Mammary epithelial cell (primary cell): ENCODE measurements around the gene PER3.

Experiments used
- EZH2 ChIP-seq: IDR thresholded peaks from 2 replicates; pipeline ENCODE4 v1.6.1; 2012; ENCODE audit warnings: low read length, inconsistent platforms, borderline replicate concordance
- TF ChIP-seq, protein P1 (sequence below), 2 donors: IDR thresholded peaks in 1 of 2; conservative IDR thresholded peaks in 1 of 2; 2 replicates each; pipeline ENCODE4 v1.5.1; 2011 to 2012; ENCODE audit warnings: inconsistent platforms in 2 of 2, low read length in 2 of 2, mild to moderate bottlenecking in 2 of 2, control low read depth in 1 of 2, low read depth in 1 of 2; ENCODE audit not compliant: insufficient read depth in 1 of 2; ENCODE audit errors: extremely low read depth in 1 of 2

DNA sequence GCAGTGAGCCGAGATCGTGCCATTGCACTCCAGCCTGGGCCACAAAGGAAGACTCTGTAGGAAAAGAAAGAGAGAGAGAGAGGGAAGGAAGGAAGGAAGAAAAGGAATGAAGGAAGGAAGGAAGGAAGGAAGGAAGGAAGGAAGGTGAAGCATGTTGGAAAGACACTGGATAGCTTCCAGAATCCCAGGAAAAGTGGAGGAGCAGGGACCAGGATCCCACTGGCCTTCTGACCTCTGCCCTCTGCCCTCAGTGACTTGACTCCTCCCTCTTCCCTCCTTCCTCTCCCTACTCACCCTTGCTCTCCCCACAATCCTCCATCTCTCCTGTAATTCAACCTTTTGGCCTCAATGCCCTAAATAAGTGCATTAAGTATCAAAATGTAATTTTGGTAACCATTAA lies 72.9 kb downstream of the PER3 start:
- TF ChIP-seq, protein P1, sequence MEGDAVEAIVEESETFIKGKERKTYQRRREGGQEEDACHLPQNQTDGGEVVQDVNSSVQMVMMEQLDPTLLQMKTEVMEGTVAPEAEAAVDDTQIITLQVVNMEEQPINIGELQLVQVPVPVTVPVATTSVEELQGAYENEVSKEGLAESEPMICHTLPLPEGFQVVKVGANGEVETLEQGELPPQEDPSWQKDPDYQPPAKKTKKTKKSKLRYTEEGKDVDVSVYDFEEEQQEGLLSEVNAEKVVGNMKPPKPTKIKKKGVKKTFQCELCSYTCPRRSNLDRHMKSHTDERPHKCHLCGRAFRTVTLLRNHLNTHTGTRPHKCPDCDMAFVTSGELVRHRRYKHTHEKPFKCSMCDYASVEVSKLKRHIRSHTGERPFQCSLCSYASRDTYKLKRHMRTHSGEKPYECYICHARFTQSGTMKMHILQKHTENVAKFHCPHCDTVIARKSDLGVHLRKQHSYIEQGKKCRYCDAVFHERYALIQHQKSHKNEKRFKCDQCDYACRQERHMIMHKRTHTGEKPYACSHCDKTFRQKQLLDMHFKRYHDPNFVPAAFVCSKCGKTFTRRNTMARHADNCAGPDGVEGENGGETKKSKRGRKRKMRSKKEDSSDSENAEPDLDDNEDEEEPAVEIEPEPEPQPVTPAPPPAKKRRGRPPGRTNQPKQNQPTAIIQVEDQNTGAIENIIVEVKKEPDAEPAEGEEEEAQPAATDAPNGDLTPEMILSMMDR (conservative IDR thresholded peaks at IDR 0.05 in 1 of 2, IDR thresholded peaks at IDR 0.05 in 1 of 2; ENCODE audit: extremely low read depth in 1 of 2, insufficient read depth in 1 of 2, low read depth in 1 of 2, low read length in 2 of 2), result no peak
- no peak for TF ChIP-seq EZH2
